Measurements from ENCODE around the gene TMEM174.

DNA sequence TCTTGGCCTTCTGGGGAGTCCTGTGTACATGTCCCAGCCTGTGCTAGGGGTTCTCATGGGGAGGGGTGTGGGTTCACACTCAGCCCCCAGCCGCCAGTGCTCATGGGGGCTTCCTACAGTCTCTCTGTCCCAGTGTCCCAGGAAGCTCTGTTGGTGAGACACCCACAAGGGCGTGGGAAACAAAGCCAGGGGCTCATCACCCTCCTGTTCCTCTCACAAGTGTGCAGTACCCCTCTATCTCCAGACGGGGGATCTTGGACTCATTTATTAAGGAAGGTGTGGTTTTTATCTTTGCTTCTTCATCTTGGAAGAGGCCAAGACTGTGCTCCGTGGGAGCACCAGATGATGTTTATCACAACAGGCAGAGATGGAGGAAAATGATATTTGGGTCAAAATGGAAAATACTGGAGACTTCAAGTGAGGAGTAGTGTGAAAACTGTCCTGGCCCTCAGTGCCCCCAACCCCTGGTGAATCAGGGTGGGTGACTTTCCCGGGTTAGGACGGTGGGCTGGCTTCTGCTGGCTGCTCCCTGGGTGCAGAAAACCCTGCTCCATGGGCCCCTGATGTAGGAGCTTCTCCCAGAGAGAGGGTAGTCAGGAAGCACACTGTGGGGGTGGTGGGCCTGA is 37.5 kb upstream of the TMEM174 start:
- TF ChIP-seq CEBPB (IDR thresholded peaks at IDR 0.05): no peak
- TF ChIP-seq RAD21 (IDR thresholded peaks at IDR 0.05; ENCODE audit: low read depth): peak; percentile 39; the same call in 1 of the 2 replicates
- TF ChIP-seq, protein P1, sequence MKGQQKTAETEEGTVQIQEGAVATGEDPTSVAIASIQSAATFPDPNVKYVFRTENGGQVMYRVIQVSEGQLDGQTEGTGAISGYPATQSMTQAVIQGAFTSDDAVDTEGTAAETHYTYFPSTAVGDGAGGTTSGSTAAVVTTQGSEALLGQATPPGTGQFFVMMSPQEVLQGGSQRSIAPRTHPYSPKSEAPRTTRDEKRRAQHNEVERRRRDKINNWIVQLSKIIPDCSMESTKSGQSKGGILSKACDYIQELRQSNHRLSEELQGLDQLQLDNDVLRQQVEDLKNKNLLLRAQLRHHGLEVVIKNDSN (IDR thresholded peaks at IDR 0.05): no peak
- TF ChIP-seq EP300 (IDR thresholded peaks at IDR 0.05; ENCODE audit: borderline replicate concordance): no peak
- TF ChIP-seq EGR1 (IDR thresholded peaks at IDR 0.05): no peak
- TF ChIP-seq, protein P2, sequence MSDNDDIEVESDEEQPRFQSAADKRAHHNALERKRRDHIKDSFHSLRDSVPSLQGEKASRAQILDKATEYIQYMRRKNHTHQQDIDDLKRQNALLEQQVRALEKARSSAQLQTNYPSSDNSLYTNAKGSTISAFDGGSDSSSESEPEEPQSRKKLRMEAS (IDR thresholded peaks at IDR 0.05): no peak
- TF ChIP-seq, protein P3, sequence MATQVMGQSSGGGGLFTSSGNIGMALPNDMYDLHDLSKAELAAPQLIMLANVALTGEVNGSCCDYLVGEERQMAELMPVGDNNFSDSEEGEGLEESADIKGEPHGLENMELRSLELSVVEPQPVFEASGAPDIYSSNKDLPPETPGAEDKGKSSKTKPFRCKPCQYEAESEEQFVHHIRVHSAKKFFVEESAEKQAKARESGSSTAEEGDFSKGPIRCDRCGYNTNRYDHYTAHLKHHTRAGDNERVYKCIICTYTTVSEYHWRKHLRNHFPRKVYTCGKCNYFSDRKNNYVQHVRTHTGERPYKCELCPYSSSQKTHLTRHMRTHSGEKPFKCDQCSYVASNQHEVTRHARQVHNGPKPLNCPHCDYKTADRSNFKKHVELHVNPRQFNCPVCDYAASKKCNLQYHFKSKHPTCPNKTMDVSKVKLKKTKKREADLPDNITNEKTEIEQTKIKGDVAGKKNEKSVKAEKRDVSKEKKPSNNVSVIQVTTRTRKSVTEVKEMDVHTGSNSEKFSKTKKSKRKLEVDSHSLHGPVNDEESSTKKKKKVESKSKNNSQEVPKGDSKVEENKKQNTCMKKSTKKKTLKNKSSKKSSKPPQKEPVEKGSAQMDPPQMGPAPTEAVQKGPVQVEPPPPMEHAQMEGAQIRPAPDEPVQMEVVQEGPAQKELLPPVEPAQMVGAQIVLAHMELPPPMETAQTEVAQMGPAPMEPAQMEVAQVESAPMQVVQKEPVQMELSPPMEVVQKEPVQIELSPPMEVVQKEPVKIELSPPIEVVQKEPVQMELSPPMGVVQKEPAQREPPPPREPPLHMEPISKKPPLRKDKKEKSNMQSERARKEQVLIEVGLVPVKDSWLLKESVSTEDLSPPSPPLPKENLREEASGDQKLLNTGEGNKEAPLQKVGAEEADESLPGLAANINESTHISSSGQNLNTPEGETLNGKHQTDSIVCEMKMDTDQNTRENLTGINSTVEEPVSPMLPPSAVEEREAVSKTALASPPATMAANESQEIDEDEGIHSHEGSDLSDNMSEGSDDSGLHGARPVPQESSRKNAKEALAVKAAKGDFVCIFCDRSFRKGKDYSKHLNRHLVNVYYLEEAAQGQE (IDR thresholded peaks at IDR 0.05; ENCODE audit: low read depth): no peak
- TF ChIP-seq YY1 (IDR thresholded peaks at IDR 0.05; ENCODE audit: low read depth): no peak
- TF ChIP-seq TAF1 (IDR thresholded peaks at IDR 0.05; ENCODE audit: low read depth): no peak
- no peak for TF ChIP-seq CREB1 (IDR thresholded peaks at IDR 0.05; ENCODE audit: low read depth)
- TF ChIP-seq ZBTB7A (IDR thresholded peaks at IDR 0.05; ENCODE audit: low read depth): no peak
- no peak for TF ChIP-seq TEAD4 (IDR thresholded peaks at IDR 0.05)
- TF ChIP-seq TCF12 (IDR thresholded peaks at IDR 0.05; ENCODE audit: low read depth): no peak
- no peak for TF ChIP-seq NFIC (IDR thresholded peaks at IDR 0.05)

Measured in Ishikawa (cell line).